RWPE1 (cell line): ENCODE data around the gene ENOX1.
"Not testable (repeated sequence)": the region's sequence is repeated elsewhere in the genome, so short reads cannot be mapped to it uniquely, and the experiment has no call there.

Experiments
- CTCF ChIA-PET: fragments of 350-600 bp; sonication (Branson Sonifier 250); formaldehyde crosslinking; extraction: SDS; loops from one replicate; lab custom pipeline; 2021; lab: Yijun Ruan, JAX
- POLR2A ChIA-PET: fragments of 400-600 bp; formaldehyde crosslinking; extraction: SDS; loops from one replicate; lab custom pipeline; 2020; ENCODE audit warnings: antibody characterized with exemption; ENCODE audit not compliant: low non-redundant PET; lab: Yijun Ruan, JAX
- DNase-seq: peaks from one replicate; pipeline ENCODE4 v3.0.0; 2012; ENCODE audit warnings: low spot score
- H3K27ac ChIP-seq: fragments of 450-650 bp; 2 replicates; pipeline ENCODE4 v1.5.1; 2017
- CTCF ChIP-seq: fragments of 450-650 bp; conservative IDR thresholded peaks from 2 replicates; pipeline ENCODE4 v1.5.1; 2017; ENCODE audit warnings: low read depth, mild to moderate bottlenecking

The ENOX1 gene

DNA sequence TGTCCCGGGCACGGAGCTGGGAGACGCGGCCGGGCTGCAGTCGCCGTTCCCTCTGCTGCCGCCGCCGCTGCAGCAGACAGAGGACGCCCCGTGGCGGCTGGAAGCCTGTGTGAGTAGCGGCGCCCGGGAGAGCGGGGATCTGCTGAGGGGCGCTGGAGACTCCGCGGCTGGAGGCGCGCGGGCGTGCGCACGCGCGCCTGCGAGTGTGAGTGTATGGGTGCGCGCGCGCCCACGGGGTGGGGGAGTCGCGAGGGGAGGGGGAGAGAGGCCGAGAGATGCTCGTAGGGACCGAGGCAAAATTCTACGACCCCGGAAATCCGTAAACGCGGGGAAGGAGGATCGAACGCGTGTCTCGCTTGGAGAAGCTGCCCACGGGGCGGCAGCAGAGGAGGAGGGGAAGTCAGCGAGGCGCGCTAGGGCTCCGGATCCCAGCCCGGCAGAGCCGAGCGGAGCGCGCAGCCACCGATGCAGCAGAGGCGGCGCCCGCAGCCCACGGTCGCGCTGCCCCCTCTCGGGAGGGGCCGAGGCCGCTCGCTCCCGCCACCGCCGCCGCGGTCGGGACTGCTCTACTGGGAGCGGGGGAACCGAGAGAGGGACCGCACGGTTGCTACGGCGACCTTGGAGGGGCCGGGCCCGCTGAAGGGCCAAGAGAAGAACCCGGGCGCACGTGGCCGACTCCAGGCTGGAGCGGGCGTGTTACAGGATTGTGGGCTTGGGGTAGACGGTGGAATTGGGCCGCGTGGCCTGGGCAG, at the start of gene ENOX1:
Gene ENOX1, minus strand, starts transcription at position 207 of the 752 bp plus-strand sequence.
- DNase-seq, result peak; percentile 28
- TF ChIP-seq CTCF, result peak; percentile 26; the same call in 1 of the 2 replicates
- POLR2A ChIA-PET, result no interaction called here
- no peak within 1 kb of the TSS for H3K27ac ChIP-seq
- CTCF ChIA-PET, result no interaction called here

- CTCF ChIA-PET, result no interaction called here
- H3K27ac ChIP-seq, result no peak overlapping the region
- POLR2A ChIA-PET, result no interaction called here
- DNase-seq, result no peak
- TF ChIP-seq CTCF, result no peak
These were observed 48.9 kb upstream of the ENOX1 start for GRCh38 chr13:43835701-43836100.

DNA sequence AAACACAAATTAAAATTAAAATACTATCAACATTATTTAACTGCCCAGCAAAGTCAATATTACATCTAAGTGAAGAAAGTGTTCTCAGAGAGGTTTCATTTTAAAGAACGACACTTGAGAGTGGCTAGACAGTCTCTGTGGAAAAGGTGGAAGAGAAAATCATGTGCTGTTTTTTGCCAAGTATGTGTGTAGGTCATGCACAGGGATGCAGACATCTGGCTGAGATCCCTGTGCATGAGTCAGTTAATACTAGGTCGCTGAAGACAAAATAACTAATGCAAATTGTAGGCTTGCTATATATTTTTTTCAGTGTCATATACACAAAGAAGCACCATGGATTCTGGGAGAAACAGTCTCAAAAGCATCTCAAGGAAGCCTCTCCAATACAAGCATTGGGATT, 44.3 kb upstream of the ENOX1 start:
- ChIA-PET POLR2A (no interaction called here), CTCF (no interaction called here)
- no peak for TF ChIP-seq CTCF
- DNase-seq, result no peak
- H3K27ac ChIP-seq, result no peak overlapping the region

DNA sequence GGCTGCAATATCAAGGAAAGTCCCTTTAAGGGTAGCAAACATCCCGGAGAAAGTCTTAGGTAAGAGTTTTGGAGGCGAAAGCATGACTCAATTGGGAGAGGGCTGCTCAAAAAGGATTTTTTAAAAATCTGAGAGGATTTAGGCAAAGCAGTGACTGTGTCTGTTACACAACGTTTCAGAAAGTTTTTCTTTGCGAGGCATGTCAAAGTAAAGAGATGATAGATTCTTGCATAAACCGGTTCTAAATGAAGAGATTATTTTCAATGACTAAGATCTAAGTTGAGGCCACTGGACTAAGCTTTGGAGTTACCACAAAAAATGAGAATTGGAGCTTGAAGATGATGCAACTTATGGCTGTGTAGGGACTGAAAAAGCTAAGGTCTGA, 43.7 kb upstream of the ENOX1 start:
- DNase-seq, result peak; percentile 1
- H3K27ac ChIP-seq, result no peak overlapping the region
- CTCF ChIA-PET, result no interaction called here
- POLR2A ChIA-PET, result no interaction called here
- TF ChIP-seq CTCF, result no peak

DNA sequence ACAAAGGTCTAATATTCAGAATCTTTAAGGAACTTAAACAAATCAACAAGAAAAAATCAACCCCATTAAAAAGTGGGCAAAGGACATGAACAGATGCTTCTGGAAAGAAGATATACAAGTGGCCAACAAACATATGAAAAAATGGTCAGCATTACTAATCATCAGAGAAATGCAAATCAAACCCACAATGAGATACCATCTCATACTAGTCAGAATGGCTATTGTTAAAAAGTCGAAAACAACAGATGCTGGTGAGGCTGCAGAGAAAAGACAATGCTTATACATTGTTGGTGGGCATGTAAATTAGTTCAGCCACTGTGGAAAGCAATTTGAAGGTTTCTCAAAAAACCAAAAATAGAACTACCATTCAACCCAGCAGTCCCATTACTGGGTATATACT, 37.9 kb upstream of the ENOX1 start:
- CTCF ChIA-PET, POLR2A ChIA-PET, H3K27ac ChIP-seq, DNase-seq: not testable (repeated sequence)

DNA sequence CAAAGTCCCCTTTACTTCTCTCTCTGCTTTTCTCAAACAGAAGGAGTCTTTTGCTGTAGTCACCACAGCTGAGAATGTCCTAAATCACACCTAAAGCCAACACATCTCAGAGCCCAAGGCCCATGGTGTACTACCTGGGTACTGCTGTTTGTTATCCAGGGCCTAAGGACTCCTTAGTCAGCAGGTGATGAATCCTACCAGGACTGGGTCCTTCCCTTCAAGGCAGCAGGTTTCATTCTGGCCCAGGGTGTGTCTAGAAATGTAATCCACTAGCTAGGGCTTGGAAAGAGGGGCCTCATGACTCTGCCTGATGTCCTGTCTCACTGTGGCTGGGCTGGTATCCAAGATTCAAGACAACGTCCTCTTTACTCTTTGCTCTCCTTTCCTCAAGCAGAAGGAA, 36.2 kb upstream of the ENOX1 start:
- DNase-seq, result no peak
- no peak overlapping the region for H3K27ac ChIP-seq
- no peak for TF ChIP-seq CTCF
- POLR2A ChIA-PET, result no interaction called here
- CTCF ChIA-PET, result no interaction called here

DNA sequence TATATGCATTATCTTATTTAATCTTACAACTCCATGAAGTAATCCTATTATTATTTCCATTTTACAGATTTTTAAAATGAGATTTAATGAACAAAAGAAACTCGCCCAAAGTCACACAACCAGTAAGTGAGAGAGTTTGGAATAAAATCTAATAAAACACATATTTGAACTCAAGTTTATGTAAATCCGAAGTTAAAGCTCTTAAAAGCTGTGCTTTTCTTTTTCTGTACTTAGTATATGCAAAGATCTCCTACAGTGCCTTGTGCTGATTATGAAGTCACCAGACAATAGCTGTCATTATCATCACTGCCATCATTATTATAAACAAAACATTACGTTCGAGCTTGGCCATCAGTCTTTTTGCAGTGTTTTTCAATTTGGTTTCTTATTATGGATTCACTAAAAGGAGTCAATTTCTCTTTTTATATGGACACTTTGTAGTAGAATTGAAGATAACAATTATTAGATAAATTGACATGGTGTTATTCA, 29.7 kb upstream of the ENOX1 start:
- TF ChIP-seq CTCF, result no peak
- ChIA-PET CTCF (no interaction called here), POLR2A (no interaction called here)
- no peak overlapping the region for H3K27ac ChIP-seq
- DNase-seq, result no peak
